Measurements from ENCODE around the gene XRN2.

DNA sequence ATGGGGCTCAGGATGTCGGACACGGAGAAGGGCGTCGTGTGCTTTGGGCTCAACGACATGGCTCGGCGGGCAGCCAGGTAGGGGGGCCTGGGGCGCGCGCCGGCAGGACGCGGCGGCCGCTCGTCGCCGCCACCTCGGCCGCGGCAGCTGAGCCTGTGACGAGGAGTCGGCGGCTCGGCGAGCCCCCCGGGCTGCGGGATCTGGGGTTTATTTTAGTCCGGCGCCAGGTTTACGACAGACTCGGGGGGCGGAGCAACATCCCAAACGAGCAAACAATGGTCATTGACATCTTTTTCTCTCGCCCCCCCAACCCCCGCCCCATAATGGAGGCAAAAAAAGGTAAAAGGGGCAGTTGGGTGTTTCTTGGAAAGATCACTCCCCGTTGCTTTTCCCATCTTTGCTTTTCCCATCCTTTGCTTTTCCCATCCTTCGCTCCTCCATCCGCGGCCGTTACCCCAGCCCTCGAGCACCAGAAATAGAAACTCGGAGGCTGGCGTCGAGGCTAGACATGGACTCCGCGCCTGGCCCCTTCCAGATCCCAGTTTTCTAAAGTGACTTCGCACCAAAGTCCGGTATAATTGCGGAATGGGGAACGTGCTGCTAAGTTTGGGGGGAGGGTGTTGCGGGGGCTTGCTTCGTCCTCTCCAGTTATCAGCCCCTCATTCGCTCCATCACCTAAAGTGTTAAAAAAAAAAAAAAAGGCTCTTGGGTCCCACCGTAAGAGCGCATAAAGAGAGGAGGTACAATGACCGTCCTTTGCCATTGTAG, 94.4 kb downstream of the XRN2 start, which contains the start of gene NKX2-4:
- TF ChIP-seq, protein P1, sequence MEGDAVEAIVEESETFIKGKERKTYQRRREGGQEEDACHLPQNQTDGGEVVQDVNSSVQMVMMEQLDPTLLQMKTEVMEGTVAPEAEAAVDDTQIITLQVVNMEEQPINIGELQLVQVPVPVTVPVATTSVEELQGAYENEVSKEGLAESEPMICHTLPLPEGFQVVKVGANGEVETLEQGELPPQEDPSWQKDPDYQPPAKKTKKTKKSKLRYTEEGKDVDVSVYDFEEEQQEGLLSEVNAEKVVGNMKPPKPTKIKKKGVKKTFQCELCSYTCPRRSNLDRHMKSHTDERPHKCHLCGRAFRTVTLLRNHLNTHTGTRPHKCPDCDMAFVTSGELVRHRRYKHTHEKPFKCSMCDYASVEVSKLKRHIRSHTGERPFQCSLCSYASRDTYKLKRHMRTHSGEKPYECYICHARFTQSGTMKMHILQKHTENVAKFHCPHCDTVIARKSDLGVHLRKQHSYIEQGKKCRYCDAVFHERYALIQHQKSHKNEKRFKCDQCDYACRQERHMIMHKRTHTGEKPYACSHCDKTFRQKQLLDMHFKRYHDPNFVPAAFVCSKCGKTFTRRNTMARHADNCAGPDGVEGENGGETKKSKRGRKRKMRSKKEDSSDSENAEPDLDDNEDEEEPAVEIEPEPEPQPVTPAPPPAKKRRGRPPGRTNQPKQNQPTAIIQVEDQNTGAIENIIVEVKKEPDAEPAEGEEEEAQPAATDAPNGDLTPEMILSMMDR (conservative IDR thresholded peaks at IDR 0.05), result no peak
- TF ChIP-seq EZH2 (IDR thresholded peaks at IDR 0.05; ENCODE audit: low read depth), result no peak
